Measurements from ENCODE around the gene IFITM10.

IFITM10 gene

GRCh38 chr11:1762537-1763302 is 12.3 kb upstream of the IFITM10 start:
- no peak for FAIRE-seq

DNA sequence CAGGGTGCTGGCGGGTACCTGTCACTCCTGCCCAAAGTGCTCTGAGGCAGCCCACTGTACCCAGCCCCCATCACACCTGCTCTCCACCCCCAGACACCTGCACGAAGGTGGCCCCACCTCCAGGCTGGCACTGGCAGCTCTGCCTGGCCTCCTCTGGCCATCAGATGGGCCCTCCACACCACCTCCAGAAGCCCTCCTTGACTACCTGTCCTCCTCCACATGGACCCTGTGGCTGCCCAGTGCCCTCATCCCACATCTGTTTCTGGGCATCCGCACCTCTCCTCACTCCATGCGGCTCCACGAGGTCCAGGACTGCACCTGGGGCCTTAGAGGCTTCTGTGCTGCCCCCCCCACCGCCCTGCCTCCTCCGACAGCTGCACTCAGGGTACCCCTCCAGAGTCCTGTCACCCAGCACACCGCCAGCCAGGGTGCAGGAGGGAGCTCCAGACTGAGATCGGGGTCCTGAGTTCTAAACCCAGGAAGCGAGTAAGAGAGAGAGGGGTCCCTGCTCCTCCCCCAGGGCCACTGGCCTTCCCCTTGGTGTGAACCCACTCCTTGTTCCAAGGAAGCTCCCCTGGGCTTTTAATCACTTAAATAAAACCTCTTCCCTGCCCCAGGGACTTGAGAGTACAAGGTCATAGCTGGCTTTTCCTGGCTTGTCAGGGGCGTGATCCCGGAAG is 11.6 kb upstream of the IFITM10 start:
- no peak for FAIRE-seq

DNA sequence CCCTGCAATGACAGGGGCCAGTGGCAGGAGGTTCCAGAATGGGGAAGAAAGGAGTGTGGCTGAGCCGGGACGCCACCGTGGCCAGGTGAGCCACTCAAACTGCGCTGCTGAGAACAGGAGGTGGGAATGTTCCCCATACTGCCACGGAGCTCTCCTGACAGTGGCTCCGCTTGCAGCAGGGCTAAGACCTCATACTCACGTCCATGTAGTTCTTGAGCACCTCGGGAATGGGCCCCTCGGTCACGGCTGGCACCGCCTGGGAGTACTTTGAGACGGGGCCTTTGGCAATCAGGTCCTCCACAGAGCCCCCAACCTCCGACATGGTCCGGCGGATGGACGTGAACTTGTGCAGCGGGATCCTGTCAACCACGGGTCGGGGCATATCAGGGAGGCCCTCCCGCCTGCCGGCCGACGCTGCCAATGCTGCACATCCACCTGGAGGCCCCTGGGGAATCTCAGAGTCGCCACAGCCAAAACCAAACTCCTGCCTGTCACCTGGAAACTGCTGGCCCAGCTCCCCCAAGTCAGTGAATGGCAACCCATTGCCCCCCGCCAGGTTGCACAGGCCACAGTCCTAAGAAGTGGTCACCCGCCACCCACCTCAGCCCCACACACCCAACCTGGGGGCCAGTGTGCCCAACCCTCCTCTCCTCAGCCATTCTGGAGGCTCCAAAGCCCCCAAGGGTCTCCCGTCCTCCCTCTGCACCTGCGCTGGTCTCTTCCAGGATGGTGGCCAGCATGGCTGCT is 10.9 kb upstream of the IFITM10 start:
- FAIRE-seq = no peak

DNA sequence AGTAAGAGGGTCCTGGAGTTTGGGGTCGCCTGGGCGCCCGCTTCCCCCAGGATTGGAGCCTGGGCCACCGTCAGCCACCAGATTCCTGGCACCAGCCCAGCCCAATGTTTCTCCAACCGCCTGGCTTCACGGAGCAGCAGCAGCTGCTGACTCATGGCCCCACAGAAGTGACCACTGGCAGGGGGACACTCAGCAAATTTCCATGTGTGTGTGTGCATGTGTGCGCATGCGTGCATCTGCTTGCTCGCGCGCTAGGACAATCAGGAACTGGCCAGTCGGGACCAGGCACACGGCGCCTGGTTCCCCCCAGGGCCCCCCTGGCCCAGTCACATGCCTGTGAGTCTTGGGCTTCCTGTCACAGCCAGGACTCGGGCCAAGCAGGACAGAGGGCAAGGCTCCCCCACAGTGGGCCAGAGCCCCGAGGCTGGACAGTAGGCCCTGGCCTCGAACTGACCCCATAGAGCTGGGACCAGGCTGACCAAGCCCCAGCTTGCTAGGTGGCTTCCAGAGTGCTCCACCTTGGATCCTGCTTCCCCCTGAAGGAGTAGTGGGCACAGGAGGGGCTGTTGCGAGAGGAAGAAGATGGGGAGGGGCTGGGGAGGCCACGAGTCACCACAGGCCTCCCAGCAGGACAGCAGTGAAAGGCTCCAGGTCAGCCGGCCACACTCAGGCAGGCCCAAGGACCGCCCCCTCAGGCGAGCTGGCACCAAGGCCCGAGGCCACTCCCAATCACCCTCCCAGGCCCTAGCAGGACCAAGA is 10.1 kb upstream of the IFITM10 start:
- no peak for FAIRE-seq

DNA sequence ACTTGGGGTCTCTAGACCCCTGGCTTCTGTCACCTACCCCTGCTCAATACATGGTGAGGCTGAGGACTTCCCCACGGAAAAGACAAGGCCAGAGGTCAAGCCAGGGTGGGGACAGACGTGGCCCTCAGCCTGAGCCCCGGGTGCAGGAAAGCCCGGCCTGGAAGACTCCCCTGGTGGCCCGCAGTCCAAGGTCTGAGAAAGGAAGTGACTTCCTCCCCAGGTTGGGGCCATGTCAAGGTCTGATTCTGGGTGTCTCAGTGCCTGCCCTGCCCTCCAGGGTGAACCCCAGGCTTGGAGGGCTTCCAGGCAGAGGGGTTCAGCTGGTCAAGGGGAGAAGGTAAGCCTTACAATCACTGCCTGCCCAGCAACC is 9.4 kb upstream of the IFITM10 start:
- no peak for FAIRE-seq

- FAIRE-seq = no peak
These were observed 8.9 kb upstream of the IFITM10 start for GRCh38 chr11:1759151-1759850.

GRCh38 chr11:1758611-1759150 is 8.3 kb upstream of the IFITM10 start:
- no peak for FAIRE-seq

GRCh38 chr11:1757861-1758610 is 7.6 kb upstream of the IFITM10 start:
- FAIRE-seq = no peak

- FAIRE-seq = no peak
These were observed 6.7 kb upstream of the IFITM10 start for GRCh38 chr11:1756791-1757771.

GRCh38 chr11:1755692-1756561 is 5.5 kb upstream of the IFITM10 start:
- no peak for FAIRE-seq

DNA sequence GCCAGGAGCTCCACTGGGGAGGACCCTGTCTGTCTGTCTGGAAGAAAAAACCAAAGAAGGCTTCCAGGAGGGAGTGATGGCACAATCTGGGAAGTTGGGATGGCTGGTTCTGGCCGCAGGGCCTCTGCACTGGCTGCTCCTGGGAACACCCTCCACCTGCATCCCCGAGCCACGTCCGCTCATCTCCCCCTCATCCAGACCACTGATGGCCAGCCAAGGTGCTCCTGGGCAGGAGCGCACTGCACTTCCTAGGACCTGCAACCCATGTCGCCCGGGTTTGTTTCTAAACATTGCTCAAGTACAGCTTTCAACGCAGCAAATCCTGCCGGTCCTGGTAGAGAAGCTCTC is 4.9 kb upstream of the IFITM10 start:
- FAIRE-seq = no peak

GRCh38 chr11:1754376-1755150 is 4.2 kb upstream of the IFITM10 start:
- no peak for FAIRE-seq

DNA sequence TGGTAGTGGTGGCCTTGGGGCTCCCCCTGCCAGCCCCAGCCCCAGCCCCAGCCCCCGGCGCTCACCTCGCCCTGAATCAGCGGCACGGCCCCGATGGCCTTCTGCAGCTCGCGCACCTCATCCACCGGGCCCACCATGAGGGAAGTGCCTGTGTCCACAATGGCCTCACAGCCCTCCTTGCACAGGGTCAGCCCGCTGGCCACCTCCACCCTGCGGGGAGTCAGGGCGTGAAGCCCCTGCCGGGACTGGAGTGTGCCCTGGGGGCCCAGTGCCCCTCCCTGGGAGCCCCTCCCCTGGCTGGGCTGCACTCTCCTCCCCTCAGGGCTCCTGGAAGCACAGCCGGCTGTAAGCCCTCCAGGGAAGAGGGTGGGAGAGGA is 3.5 kb upstream of the IFITM10 start:
- FAIRE-seq = no peak

GRCh38 chr11:1753229-1753928 is 3.0 kb upstream of the IFITM10 start:
- no peak for FAIRE-seq

DNA sequence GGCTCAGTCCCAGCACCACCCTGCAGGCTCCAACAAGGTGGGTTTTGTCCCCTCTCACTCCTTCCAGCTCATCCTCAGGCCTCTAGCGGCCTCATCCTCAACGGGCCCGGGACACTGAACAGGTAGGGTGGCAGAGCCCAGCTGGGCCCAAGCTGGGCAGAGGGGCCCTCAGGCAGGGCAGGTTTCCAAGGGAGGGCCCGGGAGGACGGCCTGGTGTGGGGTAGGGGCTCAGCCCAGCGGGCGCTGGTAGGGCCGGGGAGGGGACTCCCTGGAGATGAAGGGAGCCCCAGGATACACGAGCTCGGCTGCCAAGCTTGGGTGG is 2.5 kb upstream of the IFITM10 start:
- FAIRE-seq = no peak

DNA sequence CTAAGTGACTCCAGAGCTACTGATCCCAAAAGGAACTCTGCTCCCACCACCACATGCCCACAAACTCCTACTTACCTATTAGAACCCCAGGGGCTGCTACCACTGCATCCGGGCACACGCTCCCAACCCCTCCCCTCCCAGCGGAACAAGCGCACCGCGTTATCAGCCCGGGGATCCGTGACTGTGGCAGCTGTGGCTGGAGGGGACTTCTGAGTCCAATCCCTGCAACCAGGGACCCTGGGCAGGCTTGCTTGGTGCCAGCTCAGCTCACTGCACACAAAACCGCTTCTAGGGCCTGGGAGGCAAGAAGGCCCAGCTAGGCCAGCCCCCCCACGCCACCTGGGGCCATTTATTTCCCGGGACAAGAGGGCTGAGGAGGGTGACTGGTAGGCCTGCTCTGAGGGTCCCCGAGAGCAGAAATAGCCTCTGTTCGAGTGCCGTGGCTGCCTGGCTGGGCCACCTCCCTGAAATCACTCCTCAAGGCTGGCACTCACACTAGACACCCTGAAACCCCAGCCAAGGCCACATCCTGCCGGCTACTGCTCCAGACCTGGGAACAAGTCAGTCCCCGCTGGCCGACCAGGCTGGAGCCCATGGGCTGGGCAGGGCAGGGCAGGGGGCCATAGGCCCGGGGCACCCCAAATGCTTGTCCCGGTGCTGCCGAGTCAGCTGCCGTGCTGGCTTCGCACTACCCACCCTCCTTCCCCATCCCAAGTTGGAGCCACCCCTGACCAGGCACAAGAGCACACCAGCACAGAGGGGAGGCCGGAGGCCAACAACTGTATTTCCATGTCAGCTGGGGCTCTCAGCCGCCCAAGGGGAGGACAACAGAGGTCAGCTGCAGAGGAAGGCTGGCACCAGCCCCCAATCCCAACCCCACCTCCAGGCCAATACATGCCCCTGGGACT is 1.9 kb upstream of the IFITM10 start:
- FAIRE-seq = no peak

GRCh38 chr11:1751531-1751921 is 1.1 kb upstream of the IFITM10 start:
- FAIRE-seq = no peak
